Heart right ventricle (tissue), 16 donors: ENCODE measurements around the gene SLC25A42. TPM values are rescaled to one million over a fixed set of nuclear protein-coding genes. Genes with fewer than 3 reads are reported as not detected.
"Not testable (repeated sequence)": the region's sequence is repeated elsewhere in the genome, so short reads cannot be mapped to it uniquely, and the experiment has no call there.

Source experiments
- ATAC-seq, 8 donors: fragments of 200-7000 bp; cut with Tn5 transposase; one replicate each; pipeline ENCODE4 v1.9.1; 2020; ENCODE audit warnings: mild to moderate bottlenecking in 8 of 8, moderate library complexity in 8 of 8, moderate number of reproducible peaks in 1 of 8
- DNase-seq, 2 donors: peaks; one replicate each; pipeline ENCODE4 v3.0.0-alpha.2; 2020
- H3K27ac ChIP-seq, 10 donors: fragments of 200-600 bp; sonication (generic) in 2 of 10; one replicate each; pipeline versions ENCODE4 v1.5.0 to v1.8.0; 2020 to 2022; ENCODE audit warnings: mild to moderate bottlenecking in 3 of 10
- H3K27me3 ChIP-seq, 7 donors: fragments of 200-600 bp; one replicate each; pipeline ENCODE4 v1.8.0; 2021 to 2022; ENCODE audit warnings: mild to moderate bottlenecking in 2 of 7
- H3K36me3 ChIP-seq, 9 donors: fragments of 200-600 bp; sonication (generic) in 1 of 9; one replicate each; pipeline versions ENCODE4 v1.5.0 to v1.8.0; 2020 to 2022; ENCODE audit warnings: mild to moderate bottlenecking in 2 of 9
- H3K4me1 ChIP-seq, 9 donors: fragments of 200-600 bp; sonication (generic) in 1 of 9; one replicate each; pipeline versions ENCODE4 v1.5.0 to v1.8.0; 2020 to 2022; ENCODE audit warnings: mild to moderate bottlenecking in 4 of 9
- H3K4me3 ChIP-seq, 10 donors: fragments of 200-600 bp; sonication (generic) in 2 of 10; one replicate each; pipeline versions ENCODE4 v1.5.0 to v1.8.0; 2020 to 2022; ENCODE audit warnings: mild to moderate bottlenecking in 7 of 10, moderate library complexity in 2 of 10
- H3K9me3 ChIP-seq, 11 donors: fragments of 200-600 bp in 10 of 11; sonication (generic) in 2 of 11; one replicate each; pipeline versions ENCODE4 v1.5.0 to v1.8.0; 2013 to 2022; ENCODE audit warnings: mild to moderate bottlenecking in 2 of 11, control low read depth in 1 of 11, moderate library complexity in 1 of 11
- WGBS, 2 donors: extraction: QIAGEN DNeasy Blood & Tissue Kit; methylation state at CpG; one replicate each; pipeline ENCODE4 v1.1.7; 2013; ENCODE audit warnings: inconsistent platforms in 1 of 2; 5-methylcytosine and 5-hydroxymethylcytosine counted together
- intact Hi-C, 10 donors: fragments of 100-400 bp; cut with DNase I; formaldehyde crosslinking; loops; one replicate each; pipeline versions ENCODE4 v1.11.1 to v1.14.2; 2022
- polyA plus RNA-seq, 2 donors: library from polyadenylated mRNA; stranded (reverse); fragments of 200-250 nt; gene quantifications; one replicate each; pipeline ENCODE4 v1.2.3, GENCODE V29; 2013
- total RNA-seq, 10 donors: library from RNA; stranded (reverse); fragmentation: NEBNext Ultra II Directional in 3 of 10; extraction: Animal tissue kit (Norgen Biotek cat#: 25700) in 3 of 10; gene quantifications; one replicate each; pipeline versions ENCODE4 v1.2.1 to v1.2.4, GENCODE V29; 2021 to 2023
- TF ChIP-seq, protein P1 (sequence below), 9 donors: fragments of 200-600 bp; sonication (generic) in 2 of 9; IDR thresholded peaks; one replicate each; pipeline versions ENCODE4 v1.5.0 to v1.8.0; 2021 to 2022; ENCODE audit warnings: antibody characterized with exemption in 9 of 9, mild to moderate bottlenecking in 5 of 9, moderate library complexity in 1 of 9
- donor health status: Arrhythmogenic right ventricular cardiomyopathy.
- donor health status: ischemic (EF 13 %, LVEDD 7.1; RV severe dilation, severe dysfunction).
- donor health status: healthy with polysubstance abuse.
- donor health status: DM: no; HTN: yes; CAD: no.
- donor health status: DM: no; HTN: no; CAD: no.
- donor health status: ischemic (EF 25% LVEDD 6.9; RV normal size, moderate dysfunction).
- donor health status: ischemic (EF 25% LVEDD 5.7; RV mildly dilated, moderate dysfunction).
- donor health status: healthy.
- donor health status: DM: yes; HTN: yes; CAD: no.
- donor health status: Ischemic cardiomyopathy.
- donor health status: ischemic (EF 35%, LVEDD 5.7; RV mildly dilated, moderate dysfunction).
- donor health status: nonischemic (EF 11% LVEDD 7.7; RV severe dilation, severe dysfunction).
- donor health status: DM: yes; HTN: yes; CAD: no.
- donor health status: PGD.
- donor health status: ischemic (EF 29% LVEDD 5.4; RV normal size, mild dysfunction).
- donor health status: nonischemic (EF 23%, LVEDD 6.1; RV moderate dilation, normal function).

Gene SLC25A42
- total and polyA plus RNA-seq, 12 donors = 15.7 to 24.1 (median 18.2) TPM

DNA sequence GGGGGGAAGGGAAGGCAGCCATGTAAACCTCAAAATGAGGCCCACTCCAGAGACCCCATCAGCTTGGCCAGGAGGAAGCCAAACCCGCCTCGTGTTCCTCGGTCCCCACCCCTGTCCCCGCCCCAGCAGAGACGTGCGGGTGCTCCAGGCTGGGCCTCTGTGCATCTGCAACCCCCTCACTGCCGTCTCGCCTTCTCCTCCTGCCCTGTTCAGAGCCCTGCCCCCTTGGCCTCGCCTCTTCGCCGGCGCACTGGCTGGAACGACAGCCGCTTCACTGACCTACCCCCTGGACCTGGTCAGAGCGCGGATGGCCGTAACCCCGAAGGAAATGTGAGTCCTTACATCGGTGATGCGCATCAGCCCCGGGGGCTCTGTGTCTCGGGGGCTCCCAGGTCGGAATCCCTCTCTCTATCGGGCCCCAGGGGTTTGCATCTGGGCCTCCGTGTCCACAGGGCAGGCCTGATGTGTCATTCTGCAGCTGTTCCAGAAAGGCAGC, 42.3 kb downstream of the SLC25A42 start:
- peaks cover 0 to 21% (median 0%) of the 10 kb centered on the region in 9 donors for H3K36me3 ChIP-seq
- no peaks in the 10 kb centered on the region for H3K27me3 ChIP-seq
- H3K4me1 ChIP-seq = peaks cover 0 to 24% (median 0%) of the 10 kb centered on the region in 9 donors
- peak overlapping the region in 1 of 10 donors; percentile 44 for H3K27ac ChIP-seq
- intact Hi-C loops = loop anchor here in 1 of 10 donors (10.0 kb wide), 1 partner anchor 51 kb away; no protein-coding TSS in a partner anchor
- H3K9me3 ChIP-seq = no peaks in the 10 kb centered on the region
- ATAC-seq = peak in 7 of 8 donors; percentile 20 to 47 (median 31)
- 39 to 54% methylated on average over 25 of the region's 25 CpGs for WGBS, 2 donors
- TF ChIP-seq, protein P1, sequence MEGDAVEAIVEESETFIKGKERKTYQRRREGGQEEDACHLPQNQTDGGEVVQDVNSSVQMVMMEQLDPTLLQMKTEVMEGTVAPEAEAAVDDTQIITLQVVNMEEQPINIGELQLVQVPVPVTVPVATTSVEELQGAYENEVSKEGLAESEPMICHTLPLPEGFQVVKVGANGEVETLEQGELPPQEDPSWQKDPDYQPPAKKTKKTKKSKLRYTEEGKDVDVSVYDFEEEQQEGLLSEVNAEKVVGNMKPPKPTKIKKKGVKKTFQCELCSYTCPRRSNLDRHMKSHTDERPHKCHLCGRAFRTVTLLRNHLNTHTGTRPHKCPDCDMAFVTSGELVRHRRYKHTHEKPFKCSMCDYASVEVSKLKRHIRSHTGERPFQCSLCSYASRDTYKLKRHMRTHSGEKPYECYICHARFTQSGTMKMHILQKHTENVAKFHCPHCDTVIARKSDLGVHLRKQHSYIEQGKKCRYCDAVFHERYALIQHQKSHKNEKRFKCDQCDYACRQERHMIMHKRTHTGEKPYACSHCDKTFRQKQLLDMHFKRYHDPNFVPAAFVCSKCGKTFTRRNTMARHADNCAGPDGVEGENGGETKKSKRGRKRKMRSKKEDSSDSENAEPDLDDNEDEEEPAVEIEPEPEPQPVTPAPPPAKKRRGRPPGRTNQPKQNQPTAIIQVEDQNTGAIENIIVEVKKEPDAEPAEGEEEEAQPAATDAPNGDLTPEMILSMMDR (IDR thresholded peaks at IDR 0.05) = no peak
- H3K4me3 ChIP-seq = peak overlapping the region in 8 of 10 donors; percentile 21 to 45 (median 42)
- DNase-seq = no peak

DNA sequence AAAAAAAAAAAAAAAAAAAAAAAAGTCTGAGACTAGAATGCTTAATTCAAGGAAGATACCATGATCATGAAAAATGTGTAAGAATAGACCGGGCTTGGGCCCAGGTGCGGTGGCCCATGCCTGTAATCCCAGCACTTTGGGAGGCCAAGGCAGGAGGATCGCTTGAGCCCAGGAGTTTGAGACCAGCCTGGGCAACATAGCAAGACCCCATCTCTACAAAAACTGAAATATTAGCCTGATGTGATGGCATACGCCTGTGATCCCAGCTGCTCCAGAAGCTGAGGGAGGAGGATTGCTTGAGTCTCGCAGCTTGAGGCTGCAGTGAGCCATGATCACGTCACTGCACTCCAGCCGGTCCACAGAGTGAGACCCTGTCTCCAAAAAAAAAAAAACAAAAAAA, 43.1 kb downstream of the SLC25A42 start:
- not testable (repeated sequence) for DNase-seq, H3K27ac ChIP-seq, H3K9me3 ChIP-seq, H3K4me3 ChIP-seq, H3K27me3 ChIP-seq, ATAC-seq
- intact Hi-C loops = loop anchor here in 1 of 10 donors (10.0 kb wide), 1 partner anchor 52 kb away; no protein-coding TSS in a partner anchor
- H3K4me1 ChIP-seq = peaks cover 0 to 24% (median 0%) of the 10 kb centered on the region in 9 donors
- 98% methylated on average over 7 of the region's 7 CpGs for WGBS, 2 donors
- peaks cover 0 to 15% (median 0%) of the 10 kb centered on the region in 9 donors for H3K36me3 ChIP-seq

DNA sequence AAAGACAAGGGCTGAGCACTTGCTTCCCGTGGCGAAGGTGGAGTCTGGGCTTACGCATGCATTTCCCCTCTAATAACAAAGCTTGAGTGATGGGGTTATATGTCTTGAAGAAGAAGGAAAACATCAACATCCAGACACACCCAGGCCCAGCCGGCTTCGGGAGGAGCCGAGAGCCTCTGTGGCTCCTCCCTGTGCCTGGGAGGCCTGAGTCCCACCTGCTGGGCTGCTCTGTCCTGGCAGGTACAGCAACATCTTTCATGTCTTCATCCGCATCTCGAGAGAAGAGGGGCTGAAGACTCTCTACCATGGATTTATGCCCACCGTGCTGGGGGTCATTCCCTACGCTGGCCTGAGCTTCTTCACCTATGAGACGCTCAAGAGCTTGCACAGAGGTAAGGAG, 43.9 kb downstream of the SLC25A42 start:
- Histone ChIP-seq H3K27ac (no peak overlapping the region), H3K9me3 (no peaks in the 10 kb centered on the region), H3K27me3 (no peaks in the 10 kb centered on the region), H3K4me3 (no peak overlapping the region), H3K4me1 (peaks cover 0 to 24% (median 0%) of the 10 kb centered on the region in 9 donors), H3K36me3 (peaks cover 0 to 12% (median 0%) of the 10 kb centered on the region in 9 donors)
- TF ChIP-seq, protein P1 (IDR thresholded peaks at IDR 0.05) = no peak
- no peak for DNase-seq
- WGBS, 2 donors = 86 to 87% methylated on average over 11 of the region's 11 CpGs
- intact Hi-C loops = loop anchor here in 1 of 10 donors (10.0 kb wide), 1 partner anchor 53 kb away; no protein-coding TSS in a partner anchor
- ATAC-seq = no peak

DNA sequence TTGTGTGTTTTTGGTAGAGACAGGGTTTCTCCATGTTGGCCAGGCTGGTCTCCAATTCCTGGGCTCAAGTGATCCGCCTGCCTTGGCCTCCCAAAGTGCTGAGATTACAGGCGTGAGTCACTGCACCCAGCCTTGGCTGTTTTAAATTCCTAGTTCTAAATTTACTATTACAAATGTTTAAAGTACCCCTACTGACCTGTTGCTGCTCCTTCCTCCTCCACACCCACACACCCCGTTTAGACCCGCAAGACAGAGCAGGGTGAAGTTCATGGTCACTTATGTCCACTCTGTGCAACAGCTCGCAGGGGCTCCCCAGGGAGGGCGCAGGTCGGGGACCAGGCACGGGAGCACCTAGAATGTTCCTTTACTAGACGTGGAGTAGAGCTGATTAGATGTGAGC, 45.8 kb downstream of the SLC25A42 start:
- no peaks in the 10 kb centered on the region for H3K27me3 ChIP-seq
- intact Hi-C loops = loop anchor here in 1 of 10 donors (10.0 kb wide), 1 partner anchor 55 kb away; no protein-coding TSS in a partner anchor
- H3K9me3 ChIP-seq = no peaks in the 10 kb centered on the region
- TF ChIP-seq, protein P1 (IDR thresholded peaks at IDR 0.05) = no peak
- 74 to 82% methylated on average over 9 of the region's 9 CpGs for WGBS, 2 donors
- peak overlapping the region in 1 of 10 donors; percentile 31 for H3K27ac ChIP-seq
- peaks cover 0 to 12% (median 0%) of the 10 kb centered on the region in 9 donors for H3K36me3 ChIP-seq
- no peak for DNase-seq
- ATAC-seq = peak in 1 of 8 donors; percentile 8
- H3K4me3 ChIP-seq = no peak overlapping the region
- peaks cover 0 to 24% (median 0%) of the 10 kb centered on the region in 9 donors for H3K4me1 ChIP-seq
